Prostate gland (tissue), 2 donors: ENCODE data around the gene EIF5A. TPM values are rescaled to one million over a fixed set of nuclear protein-coding genes. Genes with fewer than 3 reads are reported as not detected.
A peak's percentile ranks its signal among the peaks of the same experiment; 100 is the strongest.

Experiments used
- DNase-seq: peaks from one replicate; pipeline ENCODE4 v3.0.0-alpha.2; 2019; ENCODE audit warnings: low spot score
- H3K27ac ChIP-seq, 2 donors: fragments of 200-600 bp; sonication (generic); 2 replicates each; pipeline ENCODE4 v1.5.1; 2017 to 2019
- H3K27me3 ChIP-seq: fragments of 200-600 bp; sonication (generic); replicated peaks from 2 replicates; pipeline ENCODE4 v1.5.1; 2019; ENCODE audit not compliant: insufficient read depth
- H3K36me3 ChIP-seq, 2 donors: fragments of 200-600 bp; sonication (generic); 1 replicate in 1 of 2; 2 replicates in 1 of 2; pipeline versions ENCODE4 v1.5.1 to v1.8.1; 2017 to 2019
- H3K4me1 ChIP-seq: fragments of 200-600 bp; sonication (generic); replicated peaks from 2 replicates; pipeline ENCODE4 v1.5.1; 2019
- H3K4me3 ChIP-seq, 2 donors: fragments of 200-600 bp; sonication (generic); 2 replicates each; pipeline ENCODE4 v1.5.1; 2017 to 2019
- H3K9me3 ChIP-seq: fragments of 200-600 bp; sonication (generic); 2 replicates; pipeline ENCODE4 v1.5.1; 2017
- CTCF ChIP-seq, 4 experiments: fragments of 200-600 bp in 2 of 4; fragments of 450-650 bp in 2 of 4; sonication (generic) in 2 of 4; IDR thresholded peaks; 1 replicate in 3 of 4; 2 replicates in 1 of 4; pipeline ENCODE4 v1.5.1; 2016 to 2019; ENCODE audit warnings: antibody characterized with exemption in 4 of 4, mild to moderate bottlenecking in 2 of 4, moderate library complexity in 2 of 4
- POLR2A ChIP-seq: fragments of 450-650 bp; IDR thresholded peaks from one replicate; pipeline ENCODE4 v1.6.1; 2016; ENCODE audit warnings: antibody characterized with exemption, mild to moderate bottlenecking
- POLR2AphosphoS5 ChIP-seq: sonication (generic); formaldehyde crosslinking; IDR thresholded peaks from one replicate; pipeline ENCODE4 v1.6.1; 2017; ENCODE audit warnings: antibody characterized with exemption
- WGBS: methylation state at CpG from one replicate; pipeline ENCODE4 v1.1.5; 2018; 5-methylcytosine and 5-hydroxymethylcytosine counted together
- intact Hi-C: fragments of 100-400 bp; cut with DNase I; formaldehyde crosslinking; loops from one replicate; pipeline ENCODE4 v1.14.2; 2022
- total RNA-seq, 2 donors: library from RNA; depleted of rRNA; stranded (reverse); fragments of >200 nt; gene quantifications; one replicate each; pipeline ENCODE4 v1.1.0, GENCODE V29; 2016

EIF5A gene
- total RNA-seq, 2 donors from 2014 or later: 172 to 195 TPM

- no peak overlapping the region for H3K27ac ChIP-seq
- H3K36me3 ChIP-seq: peaks cover 0 to 3% of the 10 kb centered on the region in 2 donors
- peaks cover 6% of the 10 kb centered on the region for H3K4me1 ChIP-seq
- intact Hi-C loops: no loop called here
- WGBS: 86% methylated on average over 17 of the region's 17 CpGs
- no peak for DNase-seq
- no peak overlapping the region for H3K4me3 ChIP-seq
- H3K27me3 ChIP-seq: no peaks in the 10 kb centered on the region
- H3K9me3 ChIP-seq: no peaks in the 10 kb centered on the region
- no peak for TF ChIP-seq POLR2A
- TF ChIP-seq POLR2AphosphoS5: no peak
- TF ChIP-seq CTCF (IDR thresholded peaks at IDR 0.05): no peak
Measured at GRCh38 chr17:7327501-7327900, 20.1 kb downstream of the EIF5A start.

GRCh38 chr17:7328009-7328408, 20.6 kb downstream of the EIF5A start:
- intact Hi-C loops: no loop called here
- 58% methylated on average over 1 of the region's 1 CpG for WGBS

GRCh38 chr17:7328840-7329373, 21.5 kb downstream of the EIF5A start, which contains the start of gene NEURL4:
Gene NEURL4 (minus strand): TSS chr17:7329335. CDS start chr17:7329312, 23 bp downstream.
- H3K9me3 ChIP-seq: no peaks in the 10 kb centered on the region
- peak within 1 kb of the TSS; percentile 82 to 84 for H3K27ac ChIP-seq
- intact Hi-C loops: no loop called here
- H3K27me3 ChIP-seq: no peaks in the 10 kb centered on the region
- H3K4me1 ChIP-seq: peaks cover 6% of the 10 kb centered on the region
- peak within 1 kb of the TSS; percentile 72 to 87 for H3K4me3 ChIP-seq
- TF ChIP-seq POLR2AphosphoS5: no peak
- no peak for TF ChIP-seq POLR2A
- peak in 1 of 4 experiments; percentile 5 for TF ChIP-seq CTCF (IDR thresholded peaks at IDR 0.05)
- under 1% methylated on average over 31 of the region's 50 CpGs for WGBS
- no peak for DNase-seq
- H3K36me3 ChIP-seq: no peaks in the 10 kb centered on the region

More at GRCh38 chr17:7328009-7328408, 20.6 kb downstream of the EIF5A start:
- Histone ChIP-seq H3K4me1 (peaks cover 6% of the 10 kb centered on the region), H3K27ac (no peak overlapping the region), H3K4me3 (peak overlapping the region in 1 of 2 donors; percentile 87), H3K36me3 (no peaks in the 10 kb centered on the region), H3K27me3 (no peaks in the 10 kb centered on the region), H3K9me3 (no peaks in the 10 kb centered on the region)
- DNase-seq: no peak
- TF ChIP-seq POLR2A: no peak
- no peak for TF ChIP-seq POLR2AphosphoS5
- no peak for TF ChIP-seq CTCF (IDR thresholded peaks at IDR 0.05)

- peak; percentile 96 for TF ChIP-seq POLR2AphosphoS5
- peak in 2 of 4 experiments; percentile 16 to 25 for TF ChIP-seq CTCF (IDR thresholded peaks at IDR 0.05)
- peak; percentile 60 for TF ChIP-seq POLR2A
- Histone ChIP-seq H3K36me3 (no peaks in the 10 kb centered on the region), H3K27ac (peak overlapping the region; percentile 82 to 84), H3K4me1 (peaks cover 6% of the 10 kb centered on the region), H3K4me3 (peak overlapping the region; percentile 72 to 87), H3K27me3 (no peaks in the 10 kb centered on the region), H3K9me3 (no peaks in the 10 kb centered on the region)
- intact Hi-C loops: no loop called here
- under 1% methylated on average over 43 of the region's 43 CpGs for WGBS
- DNase-seq: peak; percentile 96
Measured at GRCh38 chr17:7329374-7329996, 22.1 kb downstream of the EIF5A start.
